SJCRH30 (cell line): ENCODE measurements around the gene ABCA4. TPM values are rescaled to one million over a fixed set of nuclear protein-coding genes. Genes with fewer than 3 reads are reported as not detected.

Experiments used
- DNase-seq, 2 experiments: peaks; one replicate each; pipeline ENCODE4 v3.0.0-alpha.2; 2015 to 2020
- H3K27ac ChIP-seq: fragments of 250-450 bp; sonication (Bioruptor Pico); 2 replicates; pipeline ENCODE4 v1.5.1; 2020; ENCODE audit warnings: mild to moderate bottlenecking, moderate library complexity
- H3K27me3 ChIP-seq: fragments of 250-450 bp; sonication (Bioruptor Pico); 2 replicates; pipeline ENCODE4 v1.5.1; 2020; ENCODE audit warnings: mild to moderate bottlenecking, moderate library complexity
- H3K36me3 ChIP-seq: fragments of 250-450 bp; sonication (Bioruptor Pico); 2 replicates; pipeline ENCODE4 v1.5.1; 2020; ENCODE audit warnings: mild to moderate bottlenecking, moderate library complexity
- H3K4me1 ChIP-seq: fragments of 250-450 bp; sonication (Bioruptor Pico); 2 replicates; pipeline ENCODE4 v1.5.1; 2020; ENCODE audit warnings: mild to moderate bottlenecking, moderate library complexity
- H3K4me3 ChIP-seq: fragments of 250-450 bp; sonication (Bioruptor Pico); 2 replicates; pipeline ENCODE4 v1.5.1; 2020; ENCODE audit warnings: mild to moderate bottlenecking, moderate library complexity
- H3K9me3 ChIP-seq: fragments of 250-450 bp; sonication (Bioruptor Pico); replicated peaks from 2 replicates; pipeline ENCODE4 v1.5.1; 2020; ENCODE audit warnings: mild to moderate bottlenecking, moderate library complexity
- total RNA-seq: library from RNA; depleted of rRNA; stranded (reverse); fragments of >200 nt; shearing (Covaris generic); gene quantifications from 2 replicates; pipeline ENCODE4 v1.2.3, GENCODE V29; 2014

The ABCA4 gene
- total RNA-seq, 1 experiment from 2014 or later, result 0.08 TPM

GRCh38 chr1:94049791-94050190 lies 71.2 kb downstream of the ABCA4 start:
- Histone ChIP-seq H3K27me3 (0 out of 2 replicates have a peak, but pooled peaks cover 3% of the 10 kb centered on the region), H3K4me3 (no peak overlapping the region), H3K4me1 (no peaks in the 10 kb centered on the region), H3K36me3 (no peaks in the 10 kb centered on the region), H3K9me3 (no peaks in the 10 kb centered on the region), H3K27ac (no peak overlapping the region)
- DNase-seq, result no peak

DNA sequence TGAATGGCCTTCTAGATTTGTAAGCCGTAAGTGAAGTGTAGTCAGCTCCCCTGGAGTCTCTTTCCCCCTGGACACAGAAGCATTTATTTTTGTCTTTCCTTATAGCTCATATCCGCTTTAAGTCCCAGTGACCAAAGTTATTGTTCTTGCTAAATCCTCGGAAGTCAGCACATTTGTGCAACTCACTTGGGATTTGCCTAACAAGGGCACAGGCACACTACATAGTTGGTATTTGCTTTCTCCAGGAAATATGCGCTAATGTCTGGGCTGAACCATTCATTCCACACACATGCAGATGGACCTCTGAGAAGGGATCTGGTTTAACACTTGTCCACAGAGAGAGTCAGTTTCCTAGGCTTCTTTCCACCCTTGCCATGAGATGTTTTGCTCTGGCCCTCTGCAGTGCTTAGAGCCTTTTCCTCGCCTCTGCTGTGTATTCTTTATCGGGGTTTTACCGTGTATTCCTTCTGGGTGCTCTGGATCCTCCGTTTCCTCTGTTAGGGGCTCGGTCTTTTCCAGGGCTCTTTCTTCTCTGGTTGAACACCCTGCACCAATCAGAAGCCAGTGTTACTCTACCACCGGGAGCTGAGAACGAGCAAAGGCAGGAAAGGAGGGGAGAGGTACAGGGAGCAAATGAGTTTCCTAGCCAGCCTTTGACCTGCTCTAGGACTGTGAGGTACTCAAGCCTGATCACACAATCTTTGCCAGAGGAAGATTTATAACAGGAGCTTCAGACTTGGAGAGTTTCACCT lies 72.4 kb downstream of the ABCA4 start:
- Histone ChIP-seq H3K27ac (no peak overlapping the region), H3K36me3 (no peaks in the 10 kb centered on the region), H3K9me3 (no peaks in the 10 kb centered on the region), H3K4me1 (0 out of 2 replicates have a peak, but pooled peaks cover under 1% of the 10 kb centered on the region), H3K4me3 (peak overlapping the region; percentile 38), H3K27me3 (0 out of 2 replicates have a peak, but pooled peaks cover 3% of the 10 kb centered on the region)
- DNase-seq, result peak; percentile 33 to 68

DNA sequence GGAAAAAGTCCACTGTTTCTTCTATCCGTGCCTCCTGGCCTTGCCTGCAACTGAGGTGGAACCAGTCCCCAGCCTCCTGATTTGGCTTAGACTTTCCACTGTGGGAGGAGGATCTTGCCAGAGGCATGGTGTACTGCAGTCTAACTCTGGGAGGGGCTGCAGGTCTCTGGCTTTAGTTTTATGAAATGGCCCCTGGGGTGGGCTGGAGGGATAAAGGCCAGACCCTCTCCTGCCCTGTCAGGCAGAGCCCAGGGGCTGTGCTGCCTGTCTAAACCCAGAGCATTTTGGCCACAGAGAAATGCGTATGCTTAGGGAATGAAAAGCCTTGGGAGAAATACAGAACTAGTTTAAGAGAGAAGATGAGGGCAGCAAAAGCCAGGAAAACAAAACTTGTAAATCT lies 73.0 kb downstream of the ABCA4 start:
- Histone ChIP-seq H3K27me3 (no peaks in the 10 kb centered on the region), H3K36me3 (no peaks in the 10 kb centered on the region), H3K27ac (no peak overlapping the region), H3K4me3 (peak overlapping the region; percentile 38), H3K4me1 (0 out of 2 replicates have a peak, but pooled peaks cover 2% of the 10 kb centered on the region), H3K9me3 (no peaks in the 10 kb centered on the region)
- DNase-seq, result no peak

GRCh38 chr1:94045465-94046056 lies 75.4 kb downstream of the ABCA4 start:
- Histone ChIP-seq H3K36me3 (no peaks in the 10 kb centered on the region), H3K9me3 (no peaks in the 10 kb centered on the region), H3K27me3 (no peaks in the 10 kb centered on the region), H3K4me1 (0 out of 2 replicates have a peak, but pooled peaks cover 2% of the 10 kb centered on the region), H3K4me3 (no peak overlapping the region), H3K27ac (no peak overlapping the region)
- peak; percentile 51 to 65 for DNase-seq

DNA sequence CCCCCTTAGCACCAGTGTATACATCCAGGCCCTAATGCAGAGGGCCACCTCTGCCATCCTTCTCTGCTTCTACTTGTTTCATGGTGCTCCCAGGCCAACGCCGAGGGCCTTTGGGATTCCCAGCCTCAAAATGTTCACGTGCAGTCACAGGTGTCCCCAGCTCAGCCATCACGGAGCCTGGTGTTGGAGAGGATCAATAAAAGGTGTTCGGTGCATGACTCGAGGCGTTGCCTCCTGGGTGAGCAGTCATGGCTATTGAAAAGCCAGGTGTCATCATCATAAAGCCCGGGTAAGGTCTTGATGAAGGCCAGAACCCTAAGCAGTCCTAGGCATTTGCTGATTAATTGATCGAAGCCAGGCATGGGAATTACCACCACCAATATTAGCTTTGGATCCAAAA lies 76.1 kb downstream of the ABCA4 start:
- Histone ChIP-seq H3K27ac (no peak overlapping the region), H3K4me3 (no peak overlapping the region), H3K4me1 (peaks cover 9% of the 10 kb centered on the region; the same call in 1 of the 2 replicates)

GRCh38 chr1:94044290-94044790 lies 76.6 kb downstream of the ABCA4 start:
- peak; percentile 53 to 71 for DNase-seq
- Histone ChIP-seq H3K9me3 (no peaks in the 10 kb centered on the region), H3K4me1 (peaks cover 12% of the 10 kb centered on the region; the same call in 1 of the 2 replicates), H3K36me3 (no peaks in the 10 kb centered on the region), H3K27me3 (no peaks in the 10 kb centered on the region), H3K27ac (no peak overlapping the region), H3K4me3 (peak overlapping the region; percentile 37)

More for the DNA sequence above, 76.1 kb downstream of the ABCA4 start:
- no peak for DNase-seq
- Histone ChIP-seq H3K36me3 (no peaks in the 10 kb centered on the region), H3K9me3 (no peaks in the 10 kb centered on the region), H3K27me3 (no peaks in the 10 kb centered on the region)

GRCh38 chr1:94043738-94044289 lies 77.1 kb downstream of the ABCA4 start:
- Histone ChIP-seq H3K4me1 (peaks cover 12% of the 10 kb centered on the region; the same call in 1 of the 2 replicates), H3K27me3 (no peaks in the 10 kb centered on the region), H3K4me3 (peak overlapping the region; percentile 37), H3K27ac (no peak overlapping the region), H3K9me3 (no peaks in the 10 kb centered on the region), H3K36me3 (no peaks in the 10 kb centered on the region)
- DNase-seq, result no peak

- H3K4me3 ChIP-seq, result no peak overlapping the region
- H3K27me3 ChIP-seq, result no peaks in the 10 kb centered on the region; the same call in 1 of the 2 replicates
- no peak overlapping the region for H3K27ac ChIP-seq
- H3K4me1 ChIP-seq, result peaks cover 12% of the 10 kb centered on the region; the same call in 1 of the 2 replicates
- H3K36me3 ChIP-seq, result no peaks in the 10 kb centered on the region
- no peak for DNase-seq
- H3K9me3 ChIP-seq, result no peaks in the 10 kb centered on the region
These were observed 78.6 kb downstream of the ABCA4 start for GRCh38 chr1:94042388-94042787.

DNA sequence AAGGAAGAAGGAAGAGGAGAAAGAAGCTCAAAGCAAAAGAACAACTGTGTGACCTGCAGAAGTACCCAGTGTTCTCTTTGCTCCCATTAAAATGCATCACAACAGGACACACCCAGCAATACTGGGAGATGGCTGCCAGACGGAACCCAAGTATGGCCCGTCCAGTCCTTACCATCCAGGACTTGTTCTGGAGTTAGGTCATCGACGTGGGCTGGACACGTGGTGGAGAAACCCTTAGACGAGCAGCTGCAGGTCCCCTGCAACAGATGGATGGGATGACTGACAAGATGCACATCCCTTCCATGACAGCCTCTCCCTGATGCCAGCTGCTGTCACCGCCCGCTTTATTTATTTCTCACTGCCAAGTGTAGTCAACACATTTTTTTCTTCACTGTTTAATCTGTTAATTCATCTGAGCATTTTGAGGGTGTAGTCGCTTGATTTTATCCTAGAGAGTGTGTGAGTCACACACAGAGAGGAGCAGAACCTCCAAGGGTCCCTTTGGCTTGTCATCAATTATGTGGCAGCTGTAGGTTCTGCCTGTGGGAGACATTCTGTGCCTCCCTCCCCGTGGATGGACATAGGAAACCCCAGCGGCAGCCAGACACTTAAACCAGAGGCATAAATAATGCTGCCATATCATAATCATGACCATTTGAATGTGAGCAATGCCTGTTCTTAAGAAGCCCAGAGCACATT lies 80.9 kb downstream of the ABCA4 start:
- Histone ChIP-seq H3K9me3 (no peaks in the 10 kb centered on the region), H3K36me3 (no peaks in the 10 kb centered on the region), H3K27ac (no peak overlapping the region), H3K4me1 (peaks cover 12% of the 10 kb centered on the region; the same call in 1 of the 2 replicates), H3K27me3 (no peaks in the 10 kb centered on the region; the same call in 1 of the 2 replicates), H3K4me3 (no peak overlapping the region)
- peak; percentile 33 to 37 for DNase-seq

GRCh38 chr1:94039514-94039870 lies 81.5 kb downstream of the ABCA4 start:
- H3K4me1 ChIP-seq, result peaks cover 12% of the 10 kb centered on the region; the same call in 1 of the 2 replicates
- no peak overlapping the region for H3K27ac ChIP-seq
- H3K4me3 ChIP-seq, result no peak overlapping the region
- H3K27me3 ChIP-seq, result no peaks in the 10 kb centered on the region; the same call in 1 of the 2 replicates
- H3K36me3 ChIP-seq, result no peaks in the 10 kb centered on the region
- H3K9me3 ChIP-seq, result no peaks in the 10 kb centered on the region
- DNase-seq, result peak; percentile 77 to 89

GRCh38 chr1:94038511-94038910 lies 82.4 kb downstream of the ABCA4 start:
- H3K36me3 ChIP-seq, result no peaks in the 10 kb centered on the region
- no peak overlapping the region for H3K27ac ChIP-seq
- no peaks in the 10 kb centered on the region; the same call in 1 of the 2 replicates for H3K27me3 ChIP-seq
- peaks cover 11% of the 10 kb centered on the region; the same call in 1 of the 2 replicates for H3K4me1 ChIP-seq
- no peak overlapping the region for H3K4me3 ChIP-seq
- DNase-seq, result no peak
- H3K9me3 ChIP-seq, result no peaks in the 10 kb centered on the region

- Histone ChIP-seq H3K27ac (no peak overlapping the region), H3K4me1 (peaks cover 10% of the 10 kb centered on the region; the same call in 1 of the 2 replicates), H3K9me3 (no peaks in the 10 kb centered on the region), H3K27me3 (no peaks in the 10 kb centered on the region; the same call in 1 of the 2 replicates), H3K36me3 (no peaks in the 10 kb centered on the region), H3K4me3 (no peak overlapping the region)
- no peak for DNase-seq
These were observed 83.3 kb downstream of the ABCA4 start for GRCh38 chr1:94037392-94038229.

- H3K4me1 ChIP-seq, result peaks cover 10% of the 10 kb centered on the region; the same call in 1 of the 2 replicates
- H3K4me3 ChIP-seq, result no peak overlapping the region
- no peak for DNase-seq
- H3K27me3 ChIP-seq, result no peaks in the 10 kb centered on the region; the same call in 1 of the 2 replicates
- H3K9me3 ChIP-seq, result no peaks in the 10 kb centered on the region
- no peak overlapping the region for H3K27ac ChIP-seq
- no peaks in the 10 kb centered on the region for H3K36me3 ChIP-seq
These were observed 84.2 kb downstream of the ABCA4 start for GRCh38 chr1:94036730-94037129.
